Measurements from ENCODE around the gene FAS.

The FAS gene

GRCh38 chr10:88990384-88991160 is at the start of gene FAS:
TSS of gene FAS (plus strand) at chr10:88990798. CDS start at chr10:88990877, 79 bp downstream.
- DNase-seq (ENCODE audit: low read depth) = no peak

DNA sequence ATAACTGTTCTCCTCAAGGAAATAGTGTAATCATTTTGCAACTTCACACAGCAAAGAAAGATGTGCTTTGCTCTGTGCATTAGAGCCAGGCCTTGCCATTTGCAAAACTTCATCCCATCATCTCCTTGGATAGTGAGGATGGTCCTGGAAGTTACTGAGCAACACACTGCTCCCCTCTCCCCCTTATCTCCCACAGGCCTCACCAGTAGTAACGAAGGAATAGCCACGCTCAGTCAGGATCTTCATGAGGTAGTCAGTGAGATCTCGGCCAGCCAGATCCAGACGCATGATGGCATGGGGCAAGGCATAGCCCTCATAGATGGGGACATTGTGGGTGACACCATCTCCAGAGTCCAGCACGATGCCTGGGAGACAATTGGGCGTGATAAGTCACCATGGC is 49.6 kb upstream of the FAS start:
- no peak for DNase-seq (ENCODE audit: low read depth)

- DNase-seq (ENCODE audit: low read depth) = no peak
These were observed 46.8 kb upstream of the FAS start for GRCh38 chr10:88943778-88944177.

GRCh38 chr10:88944813-88945212 is 45.8 kb upstream of the FAS start:
- DNase-seq (ENCODE audit: low read depth) = no peak

DNA sequence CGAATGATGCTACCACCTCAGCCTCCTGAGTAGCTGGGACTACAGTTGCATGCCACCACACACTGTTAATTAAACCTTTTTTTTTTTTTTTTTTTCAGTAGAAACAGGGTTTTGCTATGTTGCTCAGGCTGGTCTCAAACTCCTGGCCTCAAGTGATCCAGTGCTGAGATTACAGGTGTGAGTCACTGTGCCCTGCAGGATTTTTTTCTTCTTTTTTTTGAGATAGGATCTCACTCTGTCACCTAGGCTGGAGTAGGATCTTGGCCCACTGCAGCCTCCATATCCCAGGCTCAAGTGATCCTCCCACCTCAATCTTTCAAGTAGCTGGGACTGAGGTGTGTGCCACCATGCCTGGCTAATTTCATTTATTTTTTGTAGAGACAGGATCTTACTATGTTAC is 44.4 kb upstream of the FAS start:
- DNase-seq (ENCODE audit: low read depth) = no peak

DNA sequence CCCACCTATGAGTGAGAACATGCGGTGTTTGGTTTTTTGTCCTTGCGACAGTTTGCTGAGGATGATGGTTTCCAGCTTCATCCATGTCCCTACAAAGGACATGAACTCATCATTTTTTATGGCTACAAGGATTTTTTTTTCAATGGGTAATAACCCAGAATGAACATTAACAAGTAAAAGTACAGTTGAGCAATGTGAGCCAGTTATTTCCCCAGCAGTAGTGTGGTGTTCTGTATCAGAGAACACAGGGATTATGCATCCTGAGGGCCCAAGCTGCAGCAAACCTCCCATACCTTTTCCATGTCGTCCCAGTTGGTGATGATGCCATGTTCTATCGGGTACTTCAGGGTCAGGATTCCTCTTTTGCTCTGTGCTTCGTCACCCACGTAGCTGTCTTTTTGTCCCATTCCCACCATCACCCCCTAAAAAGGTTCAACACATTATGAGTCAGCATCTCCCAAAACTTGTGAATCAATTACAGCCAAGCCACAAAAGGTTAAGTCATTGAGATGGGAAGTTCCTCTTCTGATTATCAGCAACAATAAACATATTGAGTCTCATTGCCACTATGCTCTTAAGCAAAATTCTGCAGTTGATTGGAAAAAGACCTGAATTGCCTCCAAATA is 43.5 kb upstream of the FAS start:
- DNase-seq (ENCODE audit: low read depth) = no peak

- no peak for DNase-seq (ENCODE audit: low read depth)
These were observed 41.5 kb upstream of the FAS start for GRCh38 chr10:88949051-88949450.

DNA sequence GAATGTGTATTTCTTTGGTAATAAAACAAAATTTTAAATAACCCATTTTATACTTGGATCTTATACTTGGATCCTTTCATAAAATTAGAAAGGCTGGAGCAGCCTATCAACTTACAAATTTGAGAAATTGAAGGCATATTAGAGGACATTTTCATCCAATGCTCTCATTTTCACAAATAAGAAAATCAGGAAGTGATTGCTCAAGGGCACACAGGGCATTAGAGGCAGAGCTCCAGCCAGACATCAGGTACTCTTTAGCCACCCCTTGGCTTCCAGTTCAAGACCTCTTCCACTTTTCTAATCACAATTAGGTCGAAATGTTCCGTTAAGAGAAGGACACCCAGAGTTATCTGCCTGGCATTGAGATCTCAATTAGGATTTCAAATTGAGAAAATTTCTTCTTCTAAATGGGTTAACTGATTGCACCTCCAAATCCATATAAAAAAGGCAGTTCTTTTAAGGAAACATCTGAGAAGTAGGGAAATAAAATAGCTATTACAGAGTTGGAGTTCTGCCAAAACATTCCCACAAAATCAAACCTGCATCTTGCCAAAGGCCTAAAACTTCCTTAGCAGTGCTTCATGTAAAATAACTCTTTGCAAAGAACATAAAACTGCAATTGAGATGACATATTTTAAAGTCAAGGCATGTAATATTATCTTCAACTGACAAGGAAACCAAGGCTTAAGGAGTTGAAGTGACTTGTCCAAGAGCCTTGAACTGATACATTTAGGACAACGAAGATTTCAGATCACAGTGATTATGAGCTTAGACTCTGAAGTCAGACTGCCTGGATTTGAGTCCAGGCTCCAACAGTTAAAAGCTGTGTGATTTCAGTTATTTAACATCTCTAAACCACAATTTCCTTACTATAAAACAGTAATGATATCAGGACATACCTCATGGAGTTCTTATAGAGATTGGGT is 40.4 kb upstream of the FAS start:
- DNase-seq (ENCODE audit: low read depth) = no peak

- DNase-seq (ENCODE audit: low read depth) = no peak
These were observed 37.9 kb upstream of the FAS start, which contains the start of gene ACTA2 for GRCh38 chr10:88952647-88953111. TSS of gene ACTA2 (minus strand) at chr10:88952773. CDS start at chr10:88948930, 3,843 bp downstream.

- no peak for DNase-seq (ENCODE audit: low read depth)
These were observed 36.9 kb upstream of the FAS start for GRCh38 chr10:88953662-88954061.

- no peak for DNase-seq (ENCODE audit: low read depth)
These were observed 36.0 kb upstream of the FAS start for GRCh38 chr10:88954458-88955083.

DNA sequence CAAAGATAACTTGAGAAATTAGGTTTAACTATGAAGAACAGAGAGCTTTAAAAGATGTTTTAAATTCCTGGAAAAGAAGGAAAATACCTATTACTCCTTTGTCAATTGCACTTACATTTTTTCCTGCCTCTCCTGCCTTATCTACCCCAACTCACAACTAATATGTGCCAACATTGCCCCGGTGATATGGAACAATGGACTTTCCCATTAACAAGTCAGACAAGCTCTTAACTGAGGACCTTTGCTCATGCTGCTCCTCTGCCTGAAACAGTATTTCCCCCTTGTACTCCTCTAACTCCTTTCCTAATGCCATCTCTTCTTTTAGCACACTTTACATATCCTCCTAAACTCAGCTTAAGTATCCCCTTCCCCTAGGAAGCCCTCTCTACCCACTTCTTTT is 33.2 kb upstream of the FAS start:
- no peak for DNase-seq (ENCODE audit: low read depth)

- DNase-seq (ENCODE audit: low read depth) = no peak
These were observed 31.9 kb upstream of the FAS start for GRCh38 chr10:88958721-88959120.

DNA sequence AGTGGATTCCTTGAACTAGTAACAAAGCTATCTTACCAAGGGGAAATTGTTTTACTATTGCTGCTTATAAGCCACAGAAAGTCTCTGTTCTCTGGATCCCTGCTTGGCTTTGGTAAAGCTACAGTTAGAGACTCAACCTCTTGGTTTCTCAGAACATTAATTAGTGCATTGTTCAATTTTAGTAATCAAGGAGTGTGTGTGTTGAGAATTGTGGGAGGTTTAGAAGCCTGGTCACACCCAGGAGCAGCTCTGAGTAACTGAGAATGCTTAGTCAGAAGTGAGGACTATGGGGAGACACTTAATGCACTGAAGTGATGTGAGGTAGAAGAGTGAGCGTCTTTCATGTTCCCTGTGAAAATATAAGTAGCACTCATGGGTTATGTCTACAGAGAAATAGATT is 29.8 kb upstream of the FAS start:
- DNase-seq (ENCODE audit: low read depth) = no peak

GRCh38 chr10:88961266-88961665 is 29.3 kb upstream of the FAS start:
- no peak for DNase-seq (ENCODE audit: low read depth)

GRCh38 chr10:88962336-88962735 is 28.3 kb upstream of the FAS start:
- DNase-seq (ENCODE audit: low read depth) = no peak

GRCh38 chr10:88963318-88963717 is 27.3 kb upstream of the FAS start:
- DNase-seq (ENCODE audit: low read depth) = no peak

- DNase-seq (ENCODE audit: low read depth) = no peak
These were observed 26.2 kb upstream of the FAS start for GRCh38 chr10:88964360-88964759.

- no peak for DNase-seq (ENCODE audit: low read depth)
These were observed 25.7 kb upstream of the FAS start for GRCh38 chr10:88964869-88965415.

- no peak for DNase-seq (ENCODE audit: low read depth)
These were observed 23.8 kb upstream of the FAS start for GRCh38 chr10:88966797-88967196.

DNA sequence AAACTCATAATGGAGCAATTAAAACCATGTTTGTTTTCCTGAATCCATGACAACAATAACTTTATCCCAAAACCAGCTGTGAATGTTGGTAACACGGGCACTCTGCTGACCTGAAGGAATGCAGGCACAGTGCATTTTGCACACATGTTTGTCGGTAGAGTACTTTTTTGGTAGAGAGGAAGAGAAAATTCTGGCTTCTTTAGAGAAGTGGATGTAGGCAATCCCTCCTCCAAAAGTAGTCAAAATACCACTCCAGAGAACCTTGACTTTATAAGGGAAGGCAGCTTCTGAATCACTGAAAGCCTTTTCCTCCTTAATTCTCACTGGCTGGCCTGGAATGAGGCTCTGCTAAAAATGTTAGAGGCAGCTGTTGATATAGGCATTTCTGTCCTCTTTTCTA is 22.2 kb upstream of the FAS start:
- DNase-seq (ENCODE audit: low read depth) = no peak
